OCI-LY7 (cell line): Measurements from ENCODE around the gene TSNAX. TPM values are rescaled to one million over a fixed set of nuclear protein-coding genes. Genes with fewer than 3 reads are reported as not detected.

ENCODE experiments used
- BruUV-seq: library from RNA; stranded (reverse); fragments of 400-500 nt; replicated peaks from 2 replicates; lab custom pipeline; 2021; lab: Mats Ljungman, UMichigan
- CTCF ChIA-PET: fragments of 300-600 bp; sonication (Branson Sonifier 250); formaldehyde crosslinking; loops from one replicate; lab custom pipeline; 2022; ENCODE audit warnings: antibody characterized with exemption; ENCODE audit not compliant: unreplicated experiment; lab: Charles Lee
- POLR2A ChIA-PET: fragments of 300-600 bp; sonication (Branson Sonifier 250); formaldehyde crosslinking; loops from one replicate; lab custom pipeline; 2022; ENCODE audit warnings: antibody characterized with exemption; lab: Charles Lee
- DNase-seq: peaks from one replicate; pipeline ENCODE4 v3.0.0-alpha.2; 2015; ENCODE audit warnings: low spot score
- H2AFZ ChIP-seq: fragments of 200-600 bp; sonication (generic), shearing (Covaris generic); 2 replicates; pipeline ENCODE4 v1.6.1; 2014; ENCODE audit warnings: mild to moderate bottlenecking, antibody characterized with exemption, low read length, moderate library complexity
- H3K27ac ChIP-seq: fragments of 200-600 bp; sonication (generic); 2 replicates; pipeline ENCODE4 v1.5.1; 2014; ENCODE audit warnings: mixed run types, low read depth, mild to moderate bottlenecking, moderate library complexity, low read length, inconsistent platforms; ENCODE audit not compliant: poor library complexity, severe bottlenecking
- H3K36me3 ChIP-seq: fragments of 200-600 bp; sonication (generic); 2 replicates; pipeline ENCODE4 v1.6.1; 2014; ENCODE audit warnings: mild to moderate bottlenecking, antibody characterized with exemption, low read length, moderate library complexity, mixed read lengths; ENCODE audit not compliant: insufficient read depth
- H3K4me1 ChIP-seq: fragments of 200-600 bp; sonication (generic); 2 replicates; pipeline ENCODE4 v1.5.1; 2014; ENCODE audit warnings: mild to moderate bottlenecking, low read length; ENCODE audit not compliant: insufficient read depth, poor library complexity, severe bottlenecking
- H3K4me2 ChIP-seq: fragments of 200-600 bp; sonication (generic); 2 replicates; pipeline ENCODE4 v1.6.1; 2014; ENCODE audit warnings: mild to moderate bottlenecking, low read length
- H3K4me3 ChIP-seq: fragments of 200-600 bp; sonication (generic); 2 replicates; pipeline ENCODE4 v1.5.1; 2014; ENCODE audit warnings: mild to moderate bottlenecking, low read depth, low read length; ENCODE audit not compliant: poor library complexity, severe bottlenecking
- H3K79me2 ChIP-seq: fragments of 200-600 bp; sonication (generic); 2 replicates; pipeline ENCODE4 v1.6.1; 2016; ENCODE audit warnings: low read depth, mild to moderate bottlenecking, low read length, moderate library complexity, mixed read lengths; ENCODE audit not compliant: insufficient read depth
- H3K9me2 ChIP-seq: fragments of 200-600 bp; sonication (generic); 2 replicates; pipeline ENCODE4 v1.6.1; 2016; ENCODE audit warnings: mild to moderate bottlenecking, low read length, mixed read lengths; ENCODE audit not compliant: insufficient read depth
- H3K9me3 ChIP-seq: fragments of 200-600 bp; sonication (generic); 2 replicates; pipeline ENCODE4 v1.6.1; 2014; ENCODE audit warnings: mild to moderate bottlenecking, mixed run types, low read length, mixed read lengths
- H4K20me1 ChIP-seq: fragments of 200-600 bp; sonication (generic); 2 replicates; pipeline ENCODE4 v1.6.1; 2014; ENCODE audit warnings: mild to moderate bottlenecking, antibody characterized with exemption, low read length, moderate library complexity, mixed read lengths; ENCODE audit not compliant: insufficient read depth
- EZH2phosphoT487 ChIP-seq: fragments of 200-600 bp; sonication (generic); IDR thresholded peaks from 2 replicates; pipeline ENCODE4 v1.6.1; 2018; ENCODE audit warnings: low read depth, borderline replicate concordance, mild to moderate bottlenecking, mixed run types, antibody characterized with exemption, low read length, moderate library complexity, mixed read lengths
- intact Hi-C: fragments of 100-400 bp; cut with micrococcal nuclease; formaldehyde crosslinking; loops from one replicate; pipeline ENCODE4 v1.10.0; 2022; ENCODE audit not compliant: unreplicated experiment
- total RNA-seq, 2 experiments: library from RNA; depleted of rRNA in 1 of 2; stranded (reverse); fragments of >200 nt in 1 of 2; shearing (Covaris generic) in 1 of 2; gene quantifications; 2 replicates each; pipeline ENCODE4 v1.2.3, GENCODE V29; 2014 to 2022
- TF ChIP-seq, protein P1 (sequence below): fragments of 200-600 bp; sonication (generic); conservative IDR thresholded peaks from 2 replicates; pipeline ENCODE4 v1.5.1; 2014; ENCODE audit warnings: mild to moderate bottlenecking, antibody characterized with exemption, low read length, moderate library complexity, mixed read lengths

The TSNAX gene
- total RNA-seq, 2 experiments from 2014 or later, result 17.8 to 31.3 TPM

DNA sequence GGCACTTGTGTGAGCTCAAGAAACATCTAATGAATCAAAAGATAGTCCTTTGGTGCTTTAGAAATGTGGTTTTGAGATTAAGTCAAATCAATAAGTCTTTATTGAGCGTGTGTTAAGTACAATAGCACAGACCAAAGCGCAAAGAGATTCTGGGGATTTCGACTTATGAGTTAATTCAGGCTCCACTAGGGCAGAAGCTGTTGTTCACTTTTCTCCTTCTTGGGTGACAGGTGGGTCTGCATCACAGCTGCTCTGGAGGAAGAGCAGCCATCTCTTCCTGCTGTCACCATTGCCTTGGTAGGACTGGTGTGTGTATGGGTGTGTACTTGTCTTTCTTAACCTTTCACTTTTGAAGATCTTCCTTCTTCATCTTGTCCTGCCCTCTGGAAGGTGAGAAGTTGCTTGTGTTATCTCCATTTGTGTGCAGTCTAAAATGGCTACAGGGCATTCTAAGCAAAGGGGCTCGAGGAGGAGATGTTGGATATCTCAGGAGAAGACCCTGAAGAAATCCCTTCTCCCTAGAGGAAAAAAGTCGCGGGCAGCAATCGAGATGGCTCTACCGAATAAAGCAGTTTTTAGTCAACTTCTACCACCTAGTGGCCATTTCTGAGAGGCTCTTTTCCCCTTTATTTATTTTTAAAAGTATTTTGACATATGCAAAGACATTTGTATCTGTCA, 75.3 kb downstream of the TSNAX start:
- Histone ChIP-seq H3K36me3 (no peaks in the 10 kb centered on the region), H4K20me1 (no peaks in the 10 kb centered on the region), H3K27ac (no peak overlapping the region), H2AFZ (peak overlapping the region; percentile 85), H3K79me2 (no peaks in the 10 kb centered on the region), H3K4me2 (peak overlapping the region; percentile 86), H3K9me2 (no peaks in the 10 kb centered on the region), H3K9me3 (no peaks in the 10 kb centered on the region), H3K4me3 (peak overlapping the region; percentile 66), H3K4me1 (no peaks in the 10 kb centered on the region)
- intact Hi-C loops, result loop anchor here (1.0 to 5.0 kb wide), 3 partner anchors 181 to 686 kb away; partner anchors contain the start of gene EGLN1
- ChIA-PET CTCF (no interaction called here), POLR2A (interaction anchor here (0.7 kb wide), 1 partner anchor 46 kb away, joined by 3 read pairs; no protein-coding TSS in a partner anchor)
- peak; percentile 65 for DNase-seq
- TF ChIP-seq, protein P1, sequence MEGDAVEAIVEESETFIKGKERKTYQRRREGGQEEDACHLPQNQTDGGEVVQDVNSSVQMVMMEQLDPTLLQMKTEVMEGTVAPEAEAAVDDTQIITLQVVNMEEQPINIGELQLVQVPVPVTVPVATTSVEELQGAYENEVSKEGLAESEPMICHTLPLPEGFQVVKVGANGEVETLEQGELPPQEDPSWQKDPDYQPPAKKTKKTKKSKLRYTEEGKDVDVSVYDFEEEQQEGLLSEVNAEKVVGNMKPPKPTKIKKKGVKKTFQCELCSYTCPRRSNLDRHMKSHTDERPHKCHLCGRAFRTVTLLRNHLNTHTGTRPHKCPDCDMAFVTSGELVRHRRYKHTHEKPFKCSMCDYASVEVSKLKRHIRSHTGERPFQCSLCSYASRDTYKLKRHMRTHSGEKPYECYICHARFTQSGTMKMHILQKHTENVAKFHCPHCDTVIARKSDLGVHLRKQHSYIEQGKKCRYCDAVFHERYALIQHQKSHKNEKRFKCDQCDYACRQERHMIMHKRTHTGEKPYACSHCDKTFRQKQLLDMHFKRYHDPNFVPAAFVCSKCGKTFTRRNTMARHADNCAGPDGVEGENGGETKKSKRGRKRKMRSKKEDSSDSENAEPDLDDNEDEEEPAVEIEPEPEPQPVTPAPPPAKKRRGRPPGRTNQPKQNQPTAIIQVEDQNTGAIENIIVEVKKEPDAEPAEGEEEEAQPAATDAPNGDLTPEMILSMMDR, result peak; percentile 97
- no peak for TF ChIP-seq EZH2phosphoT487
- no TSS peak for BruUV-seq

DNA sequence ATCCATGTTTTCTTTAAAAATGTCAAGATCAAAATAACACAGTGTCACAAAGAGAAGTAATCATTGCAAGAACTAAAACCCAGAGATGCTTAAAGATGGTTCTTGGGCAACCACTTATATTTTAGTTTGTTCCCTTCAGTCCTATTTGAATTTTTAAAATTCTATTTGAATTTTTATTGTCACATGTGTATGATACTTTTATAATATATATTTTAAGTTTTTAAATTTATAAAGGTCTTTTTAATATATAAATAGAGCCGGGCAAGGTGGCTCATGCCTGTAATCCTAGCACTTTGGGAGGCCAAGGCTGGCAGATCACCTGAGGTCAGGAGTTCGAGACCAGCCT, 75.8 kb downstream of the TSNAX start:
- peak overlapping the region; percentile 66 for H3K4me3 ChIP-seq
- peak overlapping the region; percentile 86 for H3K4me2 ChIP-seq

More for the DNA sequence above, 75.8 kb downstream of the TSNAX start:
- Histone ChIP-seq H3K9me2 (no peaks in the 10 kb centered on the region), H3K79me2 (no peaks in the 10 kb centered on the region), H3K36me3 (no peaks in the 10 kb centered on the region), H3K4me1 (no peaks in the 10 kb centered on the region), H2AFZ (no peak overlapping the region), H4K20me1 (no peaks in the 10 kb centered on the region), H3K9me3 (no peaks in the 10 kb centered on the region), H3K27ac (no peak overlapping the region)
- no peak for DNase-seq
- no peak for TF ChIP-seq EZH2phosphoT487
- TF ChIP-seq, protein P1, result peak; percentile 18; the same call in 1 of the 2 replicates
- ChIA-PET CTCF (no interaction called here), POLR2A (no interaction called here)
- no TSS peak for BruUV-seq
- intact Hi-C loops, result loop anchor here (1.0 to 5.0 kb wide), 3 partner anchors 182 to 687 kb away; partner anchors contain the start of gene EGLN1
